Mammary epithelial cell (primary cell): ENCODE results near the gene PECR.

Experiments
- EZH2 ChIP-seq: IDR thresholded peaks from 2 replicates; pipeline ENCODE4 v1.6.1; 2012; ENCODE audit warnings: low read length, inconsistent platforms, borderline replicate concordance
- TF ChIP-seq, protein P1 (sequence below), 2 donors: IDR thresholded peaks in 1 of 2; conservative IDR thresholded peaks in 1 of 2; 2 replicates each; pipeline ENCODE4 v1.5.1; 2011 to 2012; ENCODE audit warnings: inconsistent platforms in 2 of 2, low read length in 2 of 2, mild to moderate bottlenecking in 2 of 2, control low read depth in 1 of 2, low read depth in 1 of 2; ENCODE audit not compliant: insufficient read depth in 1 of 2; ENCODE audit errors: extremely low read depth in 1 of 2

DNA sequence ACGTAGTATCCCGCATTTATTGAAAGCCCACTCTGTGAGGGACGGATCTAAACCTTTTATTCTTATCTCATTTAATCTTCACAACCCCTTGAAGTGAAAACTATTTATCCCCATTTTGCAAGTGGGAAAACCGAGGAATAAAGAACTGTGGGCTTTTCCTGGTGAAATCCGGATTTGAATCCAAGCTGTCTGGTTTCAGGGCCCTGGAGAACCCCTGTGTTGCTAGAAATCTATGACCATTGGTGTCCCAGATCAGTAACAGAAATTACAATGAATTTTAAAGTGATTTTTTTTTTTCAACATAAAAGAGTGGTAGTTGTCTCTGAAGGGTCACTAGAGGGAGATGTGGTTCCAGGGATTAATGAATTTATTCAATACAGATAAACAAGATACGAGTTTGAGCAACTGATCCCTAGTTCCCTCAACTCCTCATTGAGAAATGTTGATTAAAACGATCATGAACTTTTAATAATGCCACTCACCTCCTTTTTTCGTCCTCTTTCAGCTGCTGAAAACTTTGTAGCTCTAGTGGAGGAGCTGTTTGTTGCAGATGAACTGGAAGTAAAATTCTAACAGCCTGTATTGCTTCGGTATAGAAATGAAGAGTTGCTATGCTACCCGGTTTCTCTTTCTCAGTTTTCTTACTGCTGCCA lies 28.5 kb upstream of the PECR start:
- TF ChIP-seq, protein P1, sequence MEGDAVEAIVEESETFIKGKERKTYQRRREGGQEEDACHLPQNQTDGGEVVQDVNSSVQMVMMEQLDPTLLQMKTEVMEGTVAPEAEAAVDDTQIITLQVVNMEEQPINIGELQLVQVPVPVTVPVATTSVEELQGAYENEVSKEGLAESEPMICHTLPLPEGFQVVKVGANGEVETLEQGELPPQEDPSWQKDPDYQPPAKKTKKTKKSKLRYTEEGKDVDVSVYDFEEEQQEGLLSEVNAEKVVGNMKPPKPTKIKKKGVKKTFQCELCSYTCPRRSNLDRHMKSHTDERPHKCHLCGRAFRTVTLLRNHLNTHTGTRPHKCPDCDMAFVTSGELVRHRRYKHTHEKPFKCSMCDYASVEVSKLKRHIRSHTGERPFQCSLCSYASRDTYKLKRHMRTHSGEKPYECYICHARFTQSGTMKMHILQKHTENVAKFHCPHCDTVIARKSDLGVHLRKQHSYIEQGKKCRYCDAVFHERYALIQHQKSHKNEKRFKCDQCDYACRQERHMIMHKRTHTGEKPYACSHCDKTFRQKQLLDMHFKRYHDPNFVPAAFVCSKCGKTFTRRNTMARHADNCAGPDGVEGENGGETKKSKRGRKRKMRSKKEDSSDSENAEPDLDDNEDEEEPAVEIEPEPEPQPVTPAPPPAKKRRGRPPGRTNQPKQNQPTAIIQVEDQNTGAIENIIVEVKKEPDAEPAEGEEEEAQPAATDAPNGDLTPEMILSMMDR (conservative IDR thresholded peaks at IDR 0.05 in 1 of 2, IDR thresholded peaks at IDR 0.05 in 1 of 2; ENCODE audit: extremely low read depth in 1 of 2, insufficient read depth in 1 of 2, low read depth in 1 of 2, low read length in 2 of 2): peak; percentile 40 to 51
- no peak for TF ChIP-seq EZH2
